ENCODE measurements around the gene ADGRB2.

DNA sequence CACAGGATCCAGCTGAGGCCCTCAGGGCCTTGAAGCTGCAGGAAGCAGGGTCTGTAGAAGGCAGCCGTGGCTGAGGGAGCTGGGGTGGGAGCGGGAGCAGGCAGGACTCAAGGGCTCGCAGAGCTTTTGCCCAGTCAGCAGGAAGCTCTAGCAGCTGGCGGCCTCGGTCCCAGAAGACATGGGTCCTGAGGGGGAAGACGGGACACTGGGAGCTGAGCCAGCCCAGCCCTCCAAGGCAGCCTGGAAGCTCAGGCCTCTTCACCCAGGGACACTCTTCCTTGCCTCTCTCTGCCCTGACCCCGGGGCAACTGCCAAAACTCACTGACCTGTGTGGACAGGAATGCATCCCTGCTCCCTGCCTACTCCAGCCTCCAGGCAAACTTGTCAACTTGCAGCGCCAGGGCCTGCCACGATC is 8.9 kb downstream of the ADGRB2 start:
- TF ChIP-seq, protein P1, sequence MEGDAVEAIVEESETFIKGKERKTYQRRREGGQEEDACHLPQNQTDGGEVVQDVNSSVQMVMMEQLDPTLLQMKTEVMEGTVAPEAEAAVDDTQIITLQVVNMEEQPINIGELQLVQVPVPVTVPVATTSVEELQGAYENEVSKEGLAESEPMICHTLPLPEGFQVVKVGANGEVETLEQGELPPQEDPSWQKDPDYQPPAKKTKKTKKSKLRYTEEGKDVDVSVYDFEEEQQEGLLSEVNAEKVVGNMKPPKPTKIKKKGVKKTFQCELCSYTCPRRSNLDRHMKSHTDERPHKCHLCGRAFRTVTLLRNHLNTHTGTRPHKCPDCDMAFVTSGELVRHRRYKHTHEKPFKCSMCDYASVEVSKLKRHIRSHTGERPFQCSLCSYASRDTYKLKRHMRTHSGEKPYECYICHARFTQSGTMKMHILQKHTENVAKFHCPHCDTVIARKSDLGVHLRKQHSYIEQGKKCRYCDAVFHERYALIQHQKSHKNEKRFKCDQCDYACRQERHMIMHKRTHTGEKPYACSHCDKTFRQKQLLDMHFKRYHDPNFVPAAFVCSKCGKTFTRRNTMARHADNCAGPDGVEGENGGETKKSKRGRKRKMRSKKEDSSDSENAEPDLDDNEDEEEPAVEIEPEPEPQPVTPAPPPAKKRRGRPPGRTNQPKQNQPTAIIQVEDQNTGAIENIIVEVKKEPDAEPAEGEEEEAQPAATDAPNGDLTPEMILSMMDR (conservative IDR thresholded peaks at IDR 0.05 in 1 of 2, IDR thresholded peaks at IDR 0.05 in 1 of 2; ENCODE audit: extremely low read depth in 1 of 2, insufficient read depth in 1 of 2, low read depth in 1 of 2, low read length in 2 of 2), result no peak
- no peak for TF ChIP-seq EZH2 (IDR thresholded peaks at IDR 0.05; ENCODE audit: borderline replicate concordance, low read length)

Data from mammary epithelial cell (primary cell).